Panc1 (cell line): Measurements from ENCODE around the gene CDKAL1. TPM values are rescaled to one million over a fixed set of nuclear protein-coding genes. Genes with fewer than 3 reads are reported as not detected.

ENCODE experiments used
- ATAC-seq: fragments of 200-7000 bp; cut with Tn5 transposase; 2 replicates; pipeline ENCODE4 v1.9.1; 2020; ENCODE audit warnings: mild to moderate bottlenecking, moderate library complexity
- BruUV-seq: library from RNA; stranded (reverse); fragments of 400-500 nt; replicated peaks from 2 replicates; lab custom pipeline; 2021; lab: Mats Ljungman, UMichigan
- CTCF ChIA-PET: fragments of 300-600 bp; sonication (Branson Sonifier 250); formaldehyde crosslinking; loops from one replicate; lab custom pipeline; 2022; ENCODE audit warnings: antibody characterized with exemption; lab: Charles Lee
- POLR2A ChIA-PET: fragments of 300-600 bp; sonication (Branson Sonifier 250); formaldehyde crosslinking; loops from one replicate; lab custom pipeline; 2022; ENCODE audit warnings: antibody characterized with exemption; lab: Charles Lee
- DNase-seq: peaks from one replicate; pipeline ENCODE4 v3.0.0-alpha.2; 2010; ENCODE audit warnings: low read depth, low spot score
- H3K27ac ChIP-seq: 2 replicates; pipeline ENCODE4 v1.5.1; 2011; ENCODE audit warnings: mild to moderate bottlenecking, low read length, inconsistent platforms
- H3K27me3 ChIP-seq: fragments of 200-500 bp; sonication (Bioruptor generic); 2 replicates; pipeline ENCODE4 v1.6.0; 2014; ENCODE audit warnings: low read length, inconsistent platforms; ENCODE audit not compliant: control insufficient read depth, insufficient read depth
- H3K36me3 ChIP-seq: fragments of 200-500 bp; sonication (Bioruptor generic); 2 replicates; pipeline ENCODE4 v1.5.1; 2014; ENCODE audit warnings: inconsistent platforms, mild to moderate bottlenecking, low read length, moderate library complexity; ENCODE audit not compliant: control insufficient read depth, insufficient read depth
- H3K4me1 ChIP-seq: 2 replicates; pipeline ENCODE4 v1.5.1; 2011; ENCODE audit warnings: inconsistent platforms, mild to moderate bottlenecking, low read length, moderate library complexity; ENCODE audit not compliant: control insufficient read depth, insufficient read depth
- H3K4me3 ChIP-seq, 2 experiments: 2 replicates each; pipeline ENCODE4 v1.5.1; 2011 to 2012; ENCODE audit warnings: low read depth in 2 of 2, low read length in 2 of 2, mild to moderate bottlenecking in 2 of 2, inconsistent platforms in 1 of 2, moderate library complexity in 1 of 2
- H3K9me3 ChIP-seq: fragments of 200-500 bp; sonication (Bioruptor generic); 2 replicates; pipeline ENCODE4 v1.5.1; 2014; ENCODE audit warnings: low read depth, mild to moderate bottlenecking, inconsistent platforms, low read length, moderate library complexity; ENCODE audit not compliant: control insufficient read depth, insufficient read depth
- CTCF ChIP-seq: fragments of 450-650 bp; IDR thresholded peaks from 2 replicates; pipeline ENCODE4 v1.5.1; 2017; ENCODE audit warnings: mild to moderate bottlenecking
- POLR2AphosphoS5 ChIP-seq: IDR thresholded peaks from 2 replicates; pipeline ENCODE4 v1.6.1; 2012; ENCODE audit warnings: mild to moderate bottlenecking, low read depth, low read length, moderate library complexity
- REST ChIP-seq, 2 experiments: IDR thresholded peaks; 2 replicates each; pipeline ENCODE4 v1.6.1; 2011 to 2012; ENCODE audit warnings: low read depth in 2 of 2, control low read depth in 1 of 2, low read length in 1 of 2, mild to moderate bottlenecking in 1 of 2, moderate library complexity in 1 of 2; ENCODE audit not compliant: insufficient read depth in 1 of 2
- SIN3A ChIP-seq: IDR thresholded peaks from 2 replicates; pipeline ENCODE4 v1.6.1; 2012; ENCODE audit warnings: low read depth, mild to moderate bottlenecking, low read length, moderate library complexity, borderline replicate concordance; ENCODE audit not compliant: insufficient read depth
- TCF7L2 ChIP-seq: IDR thresholded peaks from 2 replicates; pipeline ENCODE4 v1.6.1; 2011; ENCODE audit warnings: mild to moderate bottlenecking, low read depth, low read length, inconsistent platforms
- in situ Hi-C: cut with HindIII; loops from 2 replicates; pipeline ENCODE4 v1.10.0; 2016; ENCODE audit warnings: low sequenced_read_pairs, low pct_unique_long_range_greater_than_20kb
- intact Hi-C: fragments of 100-400 bp; cut with micrococcal nuclease; formaldehyde crosslinking; loops from one replicate; pipeline ENCODE4 v1.10.0; 2022; ENCODE audit not compliant: unreplicated experiment
- total RNA-seq: library from RNA; stranded (reverse); gene quantifications from one replicate; pipeline ENCODE4 v1.2.1, GENCODE V29; 2021; ENCODE audit not compliant: unreplicated experiment

CDKAL1 gene
- total RNA-seq, 1 experiment from 2014 or later = 14.5 TPM

DNA sequence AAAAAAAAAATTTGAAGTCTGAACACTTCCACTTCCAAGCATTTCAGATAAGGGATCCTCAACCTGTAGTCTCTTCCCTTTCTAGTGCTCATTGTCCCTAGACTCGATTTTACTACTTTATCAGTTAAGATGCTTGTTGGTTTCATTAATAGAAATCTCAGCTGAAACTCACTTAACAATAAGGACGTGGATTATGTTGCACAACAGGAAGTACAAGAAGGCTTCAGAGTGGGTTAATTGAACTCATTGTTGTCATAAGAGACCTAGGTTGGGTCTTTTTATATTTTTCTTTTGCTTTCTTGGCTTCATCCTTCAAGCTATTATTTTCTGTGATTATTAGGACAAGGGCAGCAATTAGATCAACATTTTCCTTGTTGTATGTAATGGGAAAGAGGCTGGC is 175.2 kb downstream of the CDKAL1 start:
- H3K4me3 ChIP-seq = no peak overlapping the region
- H3K4me1 ChIP-seq = no peaks in the 10 kb centered on the region
- TF ChIP-seq POLR2AphosphoS5 = no peak
- TF ChIP-seq SIN3A = no peak
- TF ChIP-seq REST (IDR thresholded peaks at IDR 0.05; ENCODE audit: insufficient read depth in 1 of 2, low read depth in 2 of 2, low read length in 1 of 2) = no peak
- no peak for TF ChIP-seq CTCF
- TF ChIP-seq TCF7L2 = no peak
- intact Hi-C loops = no loop called here
- no peak for ATAC-seq
- no peaks in the 10 kb centered on the region for H3K36me3 ChIP-seq
- in situ Hi-C loops = no loop called here
- no peaks in the 10 kb centered on the region for H3K27me3 ChIP-seq
- ChIA-PET POLR2A (interaction anchor here (0.6 kb wide), 1 partner anchor 642 kb away, joined by 11 read pairs; no protein-coding TSS in a partner anchor), CTCF (no interaction called here)
- no TSS peak for BruUV-seq
- H3K9me3 ChIP-seq = no peaks in the 10 kb centered on the region
- DNase-seq = no peak
- no peak overlapping the region for H3K27ac ChIP-seq

GRCh38 chr6:20710341-20710740 is 176.1 kb downstream of the CDKAL1 start:
- CTCF ChIA-PET = no interaction called here
- Histone ChIP-seq H3K36me3 (no peaks in the 10 kb centered on the region), H3K4me1 (no peaks in the 10 kb centered on the region), H3K4me3 (no peak overlapping the region), H3K27me3 (no peaks in the 10 kb centered on the region), H3K9me3 (no peaks in the 10 kb centered on the region), H3K27ac (no peak overlapping the region)
- in situ Hi-C loops (no loop called here), intact Hi-C loops (no loop called here)
- no peak for DNase-seq
- no TSS peak for BruUV-seq
- no peak for TF ChIP-seq POLR2AphosphoS5
- no peak for TF ChIP-seq TCF7L2
- TF ChIP-seq CTCF = no peak
- TF ChIP-seq SIN3A = no peak
- TF ChIP-seq REST (IDR thresholded peaks at IDR 0.05; ENCODE audit: insufficient read depth in 1 of 2, low read depth in 2 of 2, low read length in 1 of 2) = no peak
- no peak for ATAC-seq
- POLR2A ChIA-PET = no interaction called here
